Measurements from ENCODE around the gene HNRNPU. TPM values are rescaled to one million over a fixed set of nuclear protein-coding genes. Genes with fewer than 3 reads are reported as not detected.

Gene HNRNPU
- total RNA-seq, 3 donors from 2014 or later = 381 to 500 (median 416) TPM

DNA sequence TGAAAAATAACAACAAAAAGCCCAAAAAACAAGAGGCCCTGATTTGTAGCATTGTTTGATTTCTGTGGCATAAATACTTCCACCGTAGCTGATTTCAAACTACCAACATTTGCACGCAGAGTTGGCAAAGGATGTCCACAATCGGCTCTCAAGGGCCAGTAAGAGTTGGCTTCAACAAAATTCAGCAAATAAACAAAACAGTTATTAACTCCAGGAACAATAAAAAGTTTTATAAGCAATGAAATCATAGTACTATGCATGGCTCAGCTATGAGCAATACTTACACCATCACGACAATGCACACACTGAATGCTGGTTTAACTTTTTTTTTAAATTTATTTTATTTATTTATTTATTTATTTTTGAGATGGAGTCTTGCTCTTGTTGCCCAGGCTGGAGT, 37.6 kb downstream of the HNRNPU start:
- intact Hi-C loops (cut with DNase I; ENCODE audit: low total_unique reads) = no loop called here
- H3K27ac ChIP-seq = no peak overlapping the region

GRCh38 chr1:244822878-244823277, 41.5 kb downstream of the HNRNPU start:
- Histone ChIP-seq H3K27ac (no peak overlapping the region), H3K4me1 (no peaks in the 10 kb centered on the region)
- intact Hi-C loops (cut with DNase I; ENCODE audit: low total_unique reads) = no loop called here

More for the DNA sequence above, 37.6 kb downstream of the HNRNPU start:
- Histone ChIP-seq H3K36me3 (no peaks in the 10 kb centered on the region), H3K4me3 (no peak overlapping the region), H3K9me3 (no peaks in the 10 kb centered on the region), H3K4me1 (no peaks in the 10 kb centered on the region), H3K27me3 (no peaks in the 10 kb centered on the region)
- TF ChIP-seq, protein P1, sequence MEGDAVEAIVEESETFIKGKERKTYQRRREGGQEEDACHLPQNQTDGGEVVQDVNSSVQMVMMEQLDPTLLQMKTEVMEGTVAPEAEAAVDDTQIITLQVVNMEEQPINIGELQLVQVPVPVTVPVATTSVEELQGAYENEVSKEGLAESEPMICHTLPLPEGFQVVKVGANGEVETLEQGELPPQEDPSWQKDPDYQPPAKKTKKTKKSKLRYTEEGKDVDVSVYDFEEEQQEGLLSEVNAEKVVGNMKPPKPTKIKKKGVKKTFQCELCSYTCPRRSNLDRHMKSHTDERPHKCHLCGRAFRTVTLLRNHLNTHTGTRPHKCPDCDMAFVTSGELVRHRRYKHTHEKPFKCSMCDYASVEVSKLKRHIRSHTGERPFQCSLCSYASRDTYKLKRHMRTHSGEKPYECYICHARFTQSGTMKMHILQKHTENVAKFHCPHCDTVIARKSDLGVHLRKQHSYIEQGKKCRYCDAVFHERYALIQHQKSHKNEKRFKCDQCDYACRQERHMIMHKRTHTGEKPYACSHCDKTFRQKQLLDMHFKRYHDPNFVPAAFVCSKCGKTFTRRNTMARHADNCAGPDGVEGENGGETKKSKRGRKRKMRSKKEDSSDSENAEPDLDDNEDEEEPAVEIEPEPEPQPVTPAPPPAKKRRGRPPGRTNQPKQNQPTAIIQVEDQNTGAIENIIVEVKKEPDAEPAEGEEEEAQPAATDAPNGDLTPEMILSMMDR (IDR thresholded peaks at IDR 0.05) = no peak
- TF ChIP-seq POLR2A (IDR thresholded peaks at IDR 0.05) (no peak), POLR2AphosphoS5 (IDR thresholded peaks at IDR 0.05) (no peak)
- no peak for DNase-seq (ENCODE audit: low spot score in 2 of 2)

GRCh38 chr1:244821134-244821533, 43.2 kb downstream of the HNRNPU start:
- DNase-seq (ENCODE audit: low spot score in 2 of 2) = no peak
- Histone ChIP-seq H3K36me3 (no peaks in the 10 kb centered on the region), H3K4me1 (no peaks in the 10 kb centered on the region), H3K4me3 (no peak overlapping the region), H3K27ac (no peak overlapping the region), H3K27me3 (no peaks in the 10 kb centered on the region), H3K9me3 (no peaks in the 10 kb centered on the region)
- TF ChIP-seq POLR2A (IDR thresholded peaks at IDR 0.05) (no peak), POLR2AphosphoS5 (IDR thresholded peaks at IDR 0.05) (no peak)
- TF ChIP-seq, protein P1 (IDR thresholded peaks at IDR 0.05) = no peak
- intact Hi-C loops (cut with DNase I; ENCODE audit: low total_unique reads) = no loop called here

More at GRCh38 chr1:244822878-244823277, 41.5 kb downstream of the HNRNPU start:
- TF ChIP-seq, protein P1 (IDR thresholded peaks at IDR 0.05) = no peak
- TF ChIP-seq POLR2A (IDR thresholded peaks at IDR 0.05) = no peak
- TF ChIP-seq POLR2AphosphoS5 (IDR thresholded peaks at IDR 0.05) = no peak
- no peaks in the 10 kb centered on the region for H3K36me3 ChIP-seq
- H3K27me3 ChIP-seq = no peaks in the 10 kb centered on the region
- H3K9me3 ChIP-seq = no peaks in the 10 kb centered on the region
- no peak overlapping the region for H3K4me3 ChIP-seq
- no peak for DNase-seq (ENCODE audit: low spot score in 2 of 2)

GRCh38 chr1:244820131-244820530, 44.2 kb downstream of the HNRNPU start:
- TF ChIP-seq POLR2AphosphoS5 (IDR thresholded peaks at IDR 0.05) = no peak
- TF ChIP-seq POLR2A (IDR thresholded peaks at IDR 0.05) = no peak
- TF ChIP-seq, protein P1 (IDR thresholded peaks at IDR 0.05) = no peak
- Histone ChIP-seq H3K4me1 (no peaks in the 10 kb centered on the region), H3K4me3 (no peak overlapping the region), H3K27ac (no peak overlapping the region), H3K9me3 (no peaks in the 10 kb centered on the region), H3K36me3 (no peaks in the 10 kb centered on the region), H3K27me3 (no peaks in the 10 kb centered on the region)
- no peak for DNase-seq (ENCODE audit: low spot score in 2 of 2)
- intact Hi-C loops (cut with DNase I; ENCODE audit: low total_unique reads) = no loop called here

DNA sequence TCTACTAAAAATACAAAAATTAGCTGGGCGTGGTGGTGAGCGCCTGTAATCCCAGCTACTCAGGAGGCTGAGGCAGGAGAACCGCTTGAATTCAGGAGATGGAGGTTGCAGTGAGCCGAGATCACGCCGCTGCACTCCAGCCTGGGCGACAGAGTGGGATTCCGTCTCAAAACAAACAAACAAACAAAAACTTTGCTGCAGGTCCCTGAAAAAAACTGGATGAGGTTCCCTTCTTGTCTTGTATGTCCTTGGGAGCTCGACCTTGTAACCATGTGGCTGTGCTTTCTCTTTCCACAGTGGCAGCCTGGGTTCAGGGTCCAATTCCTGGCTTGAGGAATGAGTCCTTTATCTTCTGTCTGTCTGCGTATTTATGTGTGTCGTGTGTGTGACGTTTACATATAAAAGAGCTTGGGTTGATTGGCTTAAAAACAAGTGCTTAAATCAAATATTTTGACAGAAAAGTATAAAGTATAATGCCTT, 46.9 kb downstream of the HNRNPU start:
- Histone ChIP-seq H3K27ac (no peak overlapping the region), H3K9me3 (no peaks in the 10 kb centered on the region), H3K27me3 (no peaks in the 10 kb centered on the region), H3K4me3 (no peak overlapping the region), H3K4me1 (no peaks in the 10 kb centered on the region), H3K36me3 (no peaks in the 10 kb centered on the region)
- no peak for DNase-seq (ENCODE audit: low spot score in 2 of 2)
- intact Hi-C loops (cut with DNase I; ENCODE audit: low total_unique reads) = no loop called here
- TF ChIP-seq POLR2AphosphoS5 (IDR thresholded peaks at IDR 0.05) (no peak), POLR2A (IDR thresholded peaks at IDR 0.05) (no peak)
- TF ChIP-seq, protein P1 (IDR thresholded peaks at IDR 0.05) = no peak

All from breast epithelium (tissue), 4 donors.